Loucy (cell line): ENCODE data around the gene TEDC2.

Experiments used
- H2AFZ ChIP-seq: fragments of 200-600 bp; sonication (generic); 2 replicates; pipeline ENCODE4 v1.6.0; 2016; ENCODE audit warnings: antibody characterized with exemption, mild to moderate bottlenecking, low read length, moderate library complexity
- H3F3A ChIP-seq: fragments of 200-600 bp; 2 replicates; pipeline ENCODE4 v1.6.0; 2016; ENCODE audit warnings: antibody characterized with exemption, low read depth, mild to moderate bottlenecking
- H3K27me3 ChIP-seq: fragments of 200-600 bp; sonication (generic); 2 replicates; pipeline ENCODE4 v1.6.1; 2014; ENCODE audit warnings: low read length, mild to moderate bottlenecking; ENCODE audit not compliant: insufficient read depth, poor library complexity, severe bottlenecking
- H3K36me3 ChIP-seq: fragments of 200-600 bp; sonication (generic); 2 replicates; pipeline ENCODE4 v1.6.1; 2016; ENCODE audit warnings: low read length; ENCODE audit not compliant: insufficient read depth
- H3K4me1 ChIP-seq: fragments of 200-600 bp; sonication (generic); 2 replicates; pipeline ENCODE4 v1.5.1; 2014; ENCODE audit warnings: low read length, mild to moderate bottlenecking; ENCODE audit not compliant: insufficient read depth, poor library complexity, severe bottlenecking
- H3K4me2 ChIP-seq: fragments of 200-600 bp; sonication (generic); 2 replicates; pipeline ENCODE4 v1.6.0; 2014; ENCODE audit warnings: antibody characterized with exemption, low read length, low read depth, mild to moderate bottlenecking; ENCODE audit not compliant: poor library complexity, severe bottlenecking
- H3K4me3 ChIP-seq: fragments of 200-600 bp; sonication (generic); 2 replicates; pipeline ENCODE4 v1.5.1; 2014; ENCODE audit warnings: low read length, mild to moderate bottlenecking, mixed read lengths; ENCODE audit not compliant: poor library complexity, severe bottlenecking
- H3K79me2 ChIP-seq: fragments of 200-600 bp; sonication (generic); 2 replicates; pipeline ENCODE4 v1.6.1; 2014; ENCODE audit warnings: low read length; ENCODE audit not compliant: insufficient read depth
- H3K9ac ChIP-seq: fragments of 200-600 bp; sonication (generic); 2 replicates; pipeline ENCODE4 v1.6.0; 2014; ENCODE audit warnings: mild to moderate bottlenecking, low read depth, low read length, moderate library complexity; ENCODE audit not compliant: poor library complexity, severe bottlenecking
- H3K9me2 ChIP-seq: fragments of 200-600 bp; sonication (generic); replicated peaks from 2 replicates; pipeline ENCODE4 v1.6.1; 2016; ENCODE audit warnings: low read depth, low read length, mixed read lengths
- H3K9me3 ChIP-seq: fragments of 200-600 bp; sonication (generic); 2 replicates; pipeline ENCODE4 v1.6.1; 2014; ENCODE audit warnings: mild to moderate bottlenecking, antibody characterized with exemption, low read length, low read depth; ENCODE audit not compliant: insufficient read depth
- H4K20me1 ChIP-seq: fragments of 200-600 bp; sonication (generic); 2 replicates; pipeline ENCODE4 v1.6.0; 2014; ENCODE audit warnings: antibody characterized with exemption, low read length, mild to moderate bottlenecking; ENCODE audit not compliant: insufficient read depth, poor library complexity, severe bottlenecking
- EZH2phosphoT487 ChIP-seq: fragments of 200-600 bp; IDR thresholded peaks from 2 replicates; pipeline ENCODE4 v1.6.1; 2018; ENCODE audit warnings: antibody characterized with exemption, mild to moderate bottlenecking, moderate library complexity, borderline replicate concordance
- TF ChIP-seq, protein P1 (sequence below): fragments of 200-600 bp; sonication (generic); conservative IDR thresholded peaks from 2 replicates; pipeline ENCODE4 v1.5.1; 2014; ENCODE audit warnings: mild to moderate bottlenecking, antibody characterized with exemption, low read length

TEDC2 gene

DNA sequence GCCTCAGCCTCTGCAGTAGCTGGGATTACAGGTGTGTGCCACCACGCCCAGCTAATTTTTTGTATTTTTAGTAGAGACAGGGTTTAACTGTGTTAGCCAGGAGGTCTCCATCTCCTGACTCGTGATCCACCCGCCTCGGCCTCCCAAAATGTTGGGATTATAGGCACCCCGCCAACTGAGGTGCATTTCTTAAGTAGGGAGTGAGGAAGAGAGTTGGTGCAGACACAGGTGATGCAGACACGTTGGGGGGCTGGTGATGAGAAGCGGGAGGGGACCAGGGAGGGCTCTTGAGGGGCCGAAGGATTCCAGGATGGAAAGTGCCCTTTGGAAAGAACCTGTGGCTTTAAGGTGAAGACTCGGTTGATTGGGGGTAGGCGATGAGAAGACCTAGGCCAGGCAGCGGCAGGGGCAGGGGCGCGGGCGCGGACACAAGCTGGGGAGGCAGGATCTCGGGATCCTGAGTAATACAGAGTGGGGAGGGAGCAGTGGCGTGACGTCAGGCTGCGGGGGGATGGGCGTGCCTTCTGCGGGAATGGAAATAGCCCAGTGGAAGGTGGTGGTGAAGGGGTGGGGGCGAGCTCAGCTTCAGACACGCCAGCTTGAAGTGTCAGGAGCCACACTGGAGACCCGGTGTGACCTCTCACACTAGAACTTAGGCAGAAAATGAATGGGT lies 51.4 kb downstream of the TEDC2 start:
- TF ChIP-seq, protein P1, sequence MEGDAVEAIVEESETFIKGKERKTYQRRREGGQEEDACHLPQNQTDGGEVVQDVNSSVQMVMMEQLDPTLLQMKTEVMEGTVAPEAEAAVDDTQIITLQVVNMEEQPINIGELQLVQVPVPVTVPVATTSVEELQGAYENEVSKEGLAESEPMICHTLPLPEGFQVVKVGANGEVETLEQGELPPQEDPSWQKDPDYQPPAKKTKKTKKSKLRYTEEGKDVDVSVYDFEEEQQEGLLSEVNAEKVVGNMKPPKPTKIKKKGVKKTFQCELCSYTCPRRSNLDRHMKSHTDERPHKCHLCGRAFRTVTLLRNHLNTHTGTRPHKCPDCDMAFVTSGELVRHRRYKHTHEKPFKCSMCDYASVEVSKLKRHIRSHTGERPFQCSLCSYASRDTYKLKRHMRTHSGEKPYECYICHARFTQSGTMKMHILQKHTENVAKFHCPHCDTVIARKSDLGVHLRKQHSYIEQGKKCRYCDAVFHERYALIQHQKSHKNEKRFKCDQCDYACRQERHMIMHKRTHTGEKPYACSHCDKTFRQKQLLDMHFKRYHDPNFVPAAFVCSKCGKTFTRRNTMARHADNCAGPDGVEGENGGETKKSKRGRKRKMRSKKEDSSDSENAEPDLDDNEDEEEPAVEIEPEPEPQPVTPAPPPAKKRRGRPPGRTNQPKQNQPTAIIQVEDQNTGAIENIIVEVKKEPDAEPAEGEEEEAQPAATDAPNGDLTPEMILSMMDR: no peak
- TF ChIP-seq EZH2phosphoT487: no peak
- no peak overlapping the region for H3K9ac ChIP-seq
- H3K36me3 ChIP-seq: no peaks in the 10 kb centered on the region
- no peaks in the 10 kb centered on the region for H3K9me3 ChIP-seq
- no peaks in the 10 kb centered on the region for H3K9me2 ChIP-seq
- no peaks in the 10 kb centered on the region for H3K27me3 ChIP-seq
- peaks cover 9% of the 10 kb centered on the region for H4K20me1 ChIP-seq
- peaks cover 25% of the 10 kb centered on the region for H3K79me2 ChIP-seq
- no peak overlapping the region for H2AFZ ChIP-seq
- no peaks in the 10 kb centered on the region for H3F3A ChIP-seq
- no peak overlapping the region for H3K4me3 ChIP-seq
- H3K4me1 ChIP-seq: peaks cover 10% of the 10 kb centered on the region
- no peak overlapping the region for H3K4me2 ChIP-seq

- Histone ChIP-seq H2AFZ (no peak overlapping the region), H3K36me3 (no peaks in the 10 kb centered on the region), H3F3A (no peaks in the 10 kb centered on the region), H3K9me2 (no peaks in the 10 kb centered on the region), H3K4me2 (no peak overlapping the region), H3K9me3 (no peaks in the 10 kb centered on the region), H3K4me1 (peaks cover 12% of the 10 kb centered on the region), H3K9ac (no peak overlapping the region), H3K27me3 (no peaks in the 10 kb centered on the region), H4K20me1 (peaks cover 9% of the 10 kb centered on the region), H3K79me2 (peaks cover 34% of the 10 kb centered on the region), H3K4me3 (no peak overlapping the region)
- no peak for TF ChIP-seq EZH2phosphoT487
- TF ChIP-seq, protein P1: no peak
Measured at GRCh38 chr16:2511996-2512734, 52.3 kb downstream of the TEDC2 start.

DNA sequence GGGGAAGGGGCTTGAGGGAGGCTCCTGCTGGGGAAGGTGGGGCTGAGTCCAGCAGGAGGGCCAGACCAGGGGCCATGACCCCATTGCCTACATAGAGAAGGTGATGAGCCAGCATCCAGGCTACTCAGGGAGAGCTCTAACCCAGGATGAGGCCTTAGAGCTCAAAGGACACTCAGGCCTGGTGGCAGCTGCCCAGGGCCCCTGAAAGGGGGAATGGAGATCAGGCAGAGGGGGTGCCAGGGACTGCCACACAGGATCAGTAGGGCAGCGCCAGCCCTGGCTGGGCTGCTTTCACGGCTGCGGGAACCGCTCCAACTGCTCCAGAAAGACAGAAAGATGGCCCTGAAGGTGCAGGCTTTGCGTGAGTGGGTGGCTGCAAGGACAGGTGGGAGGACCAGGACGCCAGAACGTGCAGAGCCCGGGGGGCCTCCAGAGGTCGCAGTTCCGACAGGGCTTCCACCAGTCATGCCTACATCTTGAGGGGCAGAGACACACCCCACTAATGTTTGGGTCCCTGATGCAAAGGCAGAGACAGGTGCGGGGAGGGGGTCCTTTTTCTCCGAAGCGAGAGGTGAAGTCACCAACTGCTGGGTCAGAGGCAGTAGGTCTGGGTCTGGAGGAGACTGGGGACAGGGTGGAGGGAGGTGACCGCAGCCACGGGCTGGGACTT lies 53.0 kb downstream of the TEDC2 start:
- Histone ChIP-seq H3K27me3 (no peaks in the 10 kb centered on the region), H3K36me3 (no peaks in the 10 kb centered on the region), H3K4me3 (peak overlapping the region; percentile 78), H3K79me2 (peaks cover 41% of the 10 kb centered on the region), H3K9me2 (no peaks in the 10 kb centered on the region), H4K20me1 (peaks cover 9% of the 10 kb centered on the region), H2AFZ (peak overlapping the region; percentile 67; the same call in 1 of the 2 replicates), H3K4me1 (peaks cover 12% of the 10 kb centered on the region), H3F3A (no peaks in the 10 kb centered on the region), H3K9me3 (no peaks in the 10 kb centered on the region), H3K4me2 (peak overlapping the region; percentile 79), H3K9ac (peak overlapping the region; percentile 72)
- TF ChIP-seq EZH2phosphoT487: no peak
- TF ChIP-seq, protein P1: peak; percentile 15; the same call in 1 of the 2 replicates
